ENCODE results near the gene HDAC11. TPM values are rescaled to one million over a fixed set of nuclear protein-coding genes. Genes with fewer than 3 reads are reported as not detected.

HDAC11 gene
- total RNA-seq: 15.1 and 21.3 TPM in 2 replicates

GRCh38 chr3:13479582-13480339 lies at the start of gene HDAC11:
HDAC11 (plus strand) TSS chr3:13480306; CDS start chr3:13480348, 42 bp downstream.

GRCh38 chr3:13548696-13549622 lies 68.9 kb downstream of the HDAC11 start, which contains the start of gene FBLN2:
FBLN2 (plus strand) TSS chr3:13549125; CDS start chr3:13570356, 21,231 bp downstream.

Other genes starting within 250 kb of the HDAC11 start
- gene NUP210, start 60.0 kb upstream of the HDAC11 start, total RNA-seq: 0.86 TPM in 1 of 2 replicates, not detected in the other
- 13.1 and 16.1 TPM in 2 replicates for gene FBLN2, start 68.8 kb downstream of the HDAC11 start, total RNA-seq